Testis (tissue), 3 donors: ENCODE results near the gene RASSF8. TPM values are rescaled to one million over a fixed set of nuclear protein-coding genes. Genes with fewer than 3 reads are reported as not detected.

Source experiments
- DNase-seq: peaks from one replicate; pipeline ENCODE4 v3.0.0-alpha.2; 2019
- H3K27ac ChIP-seq, 2 donors: fragments of 200-600 bp; sonication (generic); one replicate each; pipeline ENCODE4 v1.5.1; 2019
- H3K27me3 ChIP-seq: fragments of 200-600 bp; sonication (generic); one replicate; pipeline ENCODE4 v1.5.1; 2019
- H3K36me3 ChIP-seq: fragments of 200-600 bp; sonication (generic); one replicate; pipeline ENCODE4 v1.5.1; 2017; ENCODE audit warnings: low read depth; ENCODE audit errors: missing control alignments
- H3K4me1 ChIP-seq: fragments of 200-600 bp; sonication (generic); one replicate; pipeline ENCODE4 v1.5.1; 2019
- H3K4me3 ChIP-seq, 2 donors: fragments of 200-600 bp; sonication (generic); one replicate each; pipeline ENCODE4 v1.5.1; 2017 to 2019
- H3K9me3 ChIP-seq: fragments of 200-600 bp; sonication (generic); one replicate; pipeline ENCODE4 v1.5.1; 2017
- POLR2A ChIP-seq: fragments of 450-650 bp; IDR thresholded peaks from one replicate; pipeline ENCODE4 v1.6.1; 2017; ENCODE audit warnings: antibody characterized with exemption, mild to moderate bottlenecking, moderate library complexity
- WGBS, 2 donors: methylation state at CpG; one replicate each; pipeline ENCODE4 v1.1.5; 2018; 5-methylcytosine and 5-hydroxymethylcytosine counted together
- intact Hi-C: fragments of 100-400 bp; cut with DNase I; formaldehyde crosslinking; loops from one replicate; pipeline ENCODE4 v1.15.1; 2023; ENCODE audit warnings: low total_unique reads
- polyA plus RNA-seq: library from polyadenylated mRNA; stranded (reverse); fragments of 350-450 nt; fragmentation: Illumina TruSeq; extraction: RNeasy Lipid Tissue Mini Kit (QIAGEN cat#74804); gene quantifications from one replicate; pipeline ENCODE4 v1.2.3, GENCODE V29; 2014; ENCODE audit warnings: low read depth, low replicate concordance; ENCODE audit not compliant: insufficient read depth
- total RNA-seq, 2 donors: library from RNA; depleted of rRNA; stranded (reverse); fragments of >200 nt; gene quantifications; one replicate each; pipeline ENCODE4 v1.2.3, GENCODE V29; 2016
- TF ChIP-seq, protein P1 (sequence below), 3 experiments: fragments of 450-650 bp in 2 of 3; fragments of 200-600 bp in 1 of 3; sonication (generic) in 1 of 3; IDR thresholded peaks; one replicate each; pipeline ENCODE4 v1.5.1; 2016 to 2019; ENCODE audit warnings: antibody characterized with exemption in 3 of 3, mild to moderate bottlenecking in 2 of 3, moderate library complexity in 1 of 3

Gene RASSF8
- total and polyA plus RNA-seq, 3 donors from 2014 or later, result 71.7 to 93.5 (median 90.0) TPM

- no peak for DNase-seq
- intact Hi-C loops, result no loop called here
- WGBS, 2 donors, result 97 to 99% methylated on average over 2 of the region's 2 CpGs
Measured at GRCh38 chr12:26095186-26095585, 136.7 kb downstream of the RASSF8 start.

GRCh38 chr12:26096036-26096435, 137.6 kb downstream of the RASSF8 start:
- intact Hi-C loops, result no loop called here
- Histone ChIP-seq H3K36me3 (no peaks in the 10 kb centered on the region), H3K27me3 (no peaks in the 10 kb centered on the region), H3K9me3 (no peaks in the 10 kb centered on the region), H3K27ac (no peak overlapping the region), H3K4me1 (no peaks in the 10 kb centered on the region), H3K4me3 (no peak overlapping the region)
- 96 to 100% methylated on average over 2 of the region's 2 CpGs for WGBS, 2 donors
- no peak for DNase-seq
- no peak for TF ChIP-seq POLR2A
- TF ChIP-seq, protein P1, sequence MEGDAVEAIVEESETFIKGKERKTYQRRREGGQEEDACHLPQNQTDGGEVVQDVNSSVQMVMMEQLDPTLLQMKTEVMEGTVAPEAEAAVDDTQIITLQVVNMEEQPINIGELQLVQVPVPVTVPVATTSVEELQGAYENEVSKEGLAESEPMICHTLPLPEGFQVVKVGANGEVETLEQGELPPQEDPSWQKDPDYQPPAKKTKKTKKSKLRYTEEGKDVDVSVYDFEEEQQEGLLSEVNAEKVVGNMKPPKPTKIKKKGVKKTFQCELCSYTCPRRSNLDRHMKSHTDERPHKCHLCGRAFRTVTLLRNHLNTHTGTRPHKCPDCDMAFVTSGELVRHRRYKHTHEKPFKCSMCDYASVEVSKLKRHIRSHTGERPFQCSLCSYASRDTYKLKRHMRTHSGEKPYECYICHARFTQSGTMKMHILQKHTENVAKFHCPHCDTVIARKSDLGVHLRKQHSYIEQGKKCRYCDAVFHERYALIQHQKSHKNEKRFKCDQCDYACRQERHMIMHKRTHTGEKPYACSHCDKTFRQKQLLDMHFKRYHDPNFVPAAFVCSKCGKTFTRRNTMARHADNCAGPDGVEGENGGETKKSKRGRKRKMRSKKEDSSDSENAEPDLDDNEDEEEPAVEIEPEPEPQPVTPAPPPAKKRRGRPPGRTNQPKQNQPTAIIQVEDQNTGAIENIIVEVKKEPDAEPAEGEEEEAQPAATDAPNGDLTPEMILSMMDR (IDR thresholded peaks at IDR 0.05), result no peak

More at GRCh38 chr12:26095186-26095585, 136.7 kb downstream of the RASSF8 start:
- TF ChIP-seq POLR2A, result no peak
- Histone ChIP-seq H3K9me3 (no peaks in the 10 kb centered on the region), H3K36me3 (no peaks in the 10 kb centered on the region), H3K27ac (no peak overlapping the region), H3K27me3 (no peaks in the 10 kb centered on the region), H3K4me1 (no peaks in the 10 kb centered on the region), H3K4me3 (no peak overlapping the region)

DNA sequence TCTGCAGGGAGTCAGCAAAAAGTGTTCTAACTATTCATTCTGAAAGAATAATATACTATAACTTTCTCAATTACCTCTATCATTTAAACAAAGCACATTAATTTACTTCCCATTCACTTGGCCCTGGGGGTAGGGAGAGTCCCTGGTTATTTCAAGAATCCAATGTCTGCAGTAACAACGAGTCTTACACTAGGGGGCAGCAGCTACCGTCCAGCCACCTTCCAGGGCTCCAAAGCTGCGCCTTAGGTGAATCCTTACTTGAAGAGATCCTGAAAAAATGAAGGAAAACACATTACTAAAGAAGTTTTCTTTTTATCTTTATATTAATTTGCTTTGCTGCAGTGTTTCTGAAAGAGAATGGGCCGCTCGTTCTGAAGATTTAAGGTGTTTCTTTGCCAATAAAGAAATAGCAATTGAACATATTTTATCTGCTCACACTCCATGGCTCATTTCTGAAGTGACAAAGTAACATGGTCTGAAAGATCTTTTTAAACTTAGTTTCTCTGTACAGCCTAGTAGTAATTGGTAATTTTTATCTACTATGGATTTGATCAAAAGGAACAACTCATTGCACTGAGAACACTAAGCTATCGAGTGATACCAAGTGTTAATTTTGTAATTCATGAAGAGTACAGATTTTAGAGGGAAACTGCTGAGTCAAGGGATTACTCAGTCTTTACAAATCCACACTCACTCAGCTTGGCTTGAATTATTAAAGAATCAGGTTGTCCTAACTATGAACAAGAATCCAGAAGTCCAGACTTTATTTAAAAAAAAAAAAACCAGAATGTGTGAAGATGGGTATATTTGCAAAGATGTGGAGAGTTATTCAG, 138.8 kb downstream of the RASSF8 start:
- intact Hi-C loops, result no loop called here
- Histone ChIP-seq H3K27me3 (no peaks in the 10 kb centered on the region), H3K4me1 (no peaks in the 10 kb centered on the region), H3K9me3 (no peaks in the 10 kb centered on the region), H3K36me3 (no peaks in the 10 kb centered on the region), H3K27ac (no peak overlapping the region), H3K4me3 (no peak overlapping the region)
- no peak for TF ChIP-seq POLR2A
- TF ChIP-seq, protein P1 (IDR thresholded peaks at IDR 0.05), result peak; percentile 69 to 94 (median 82)
- 14% methylated on average over 6 of the region's 6 CpGs for WGBS, 2 donors
- peak; percentile 77 for DNase-seq

DNA sequence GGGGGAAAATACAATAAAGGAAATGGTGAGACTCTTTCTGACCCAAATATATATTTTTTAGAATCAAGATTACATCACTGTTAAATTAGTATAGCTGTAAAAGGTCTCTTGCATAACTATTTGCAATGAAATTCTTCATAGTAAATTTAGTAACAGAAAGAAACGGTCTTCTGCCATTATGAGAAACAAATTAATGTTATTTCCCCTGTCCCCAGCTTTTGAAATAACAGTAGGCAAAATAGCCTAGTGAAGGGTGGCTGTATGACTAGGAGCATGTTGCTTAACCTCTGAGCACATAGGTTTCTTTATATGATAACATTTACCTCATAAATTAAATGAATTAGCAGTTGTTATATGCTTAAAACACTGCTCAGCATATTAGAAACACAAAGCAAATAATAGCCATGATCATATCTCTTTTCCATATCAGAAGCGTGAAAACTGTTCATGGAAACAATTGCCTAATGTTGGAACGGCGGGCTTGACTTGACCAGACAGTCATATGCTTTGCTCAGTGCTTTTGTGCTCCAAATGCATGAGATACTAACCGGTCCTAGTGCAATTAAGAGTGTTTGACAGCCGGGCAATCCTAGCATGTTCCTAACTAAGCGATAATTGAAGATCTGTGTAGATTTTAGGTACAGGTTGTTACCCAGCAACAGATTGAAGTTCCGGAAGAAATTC, 142.3 kb downstream of the RASSF8 start:
- TF ChIP-seq POLR2A, result no peak
- TF ChIP-seq, protein P1 (IDR thresholded peaks at IDR 0.05), result no peak
- H3K27ac ChIP-seq, result no peak overlapping the region
- intact Hi-C loops, result no loop called here
- no peaks in the 10 kb centered on the region for H3K4me1 ChIP-seq
- no peaks in the 10 kb centered on the region for H3K36me3 ChIP-seq
- H3K4me3 ChIP-seq, result no peak overlapping the region
- DNase-seq, result no peak
- H3K27me3 ChIP-seq, result no peaks in the 10 kb centered on the region
- WGBS, 2 donors, result 91 to 93% methylated on average over 8 of the region's 8 CpGs
- no peaks in the 10 kb centered on the region for H3K9me3 ChIP-seq

DNA sequence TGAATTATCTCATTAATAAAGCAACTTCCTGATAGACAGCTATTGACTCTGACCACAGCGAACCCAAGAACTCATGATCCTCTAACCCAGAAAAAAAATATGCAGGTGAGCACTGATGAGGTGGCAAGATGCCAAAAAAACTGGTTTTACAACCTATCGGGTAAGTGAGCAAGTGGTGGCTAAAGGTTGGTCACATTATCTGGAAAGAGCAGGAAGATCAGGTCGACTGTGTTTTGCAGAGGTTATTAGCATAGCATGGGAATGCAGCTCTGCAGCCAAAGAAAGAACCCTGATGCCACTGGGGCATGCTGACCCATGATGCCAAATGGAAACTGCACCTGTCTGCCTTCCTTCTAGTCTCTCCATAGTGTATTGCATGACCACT, 142.9 kb downstream of the RASSF8 start:
- WGBS, 2 donors, result 66 to 79% methylated on average over 3 of the region's 3 CpGs
- intact Hi-C loops, result no loop called here
- DNase-seq, result no peak
- H3K4me3 ChIP-seq, result no peak overlapping the region
- no peaks in the 10 kb centered on the region for H3K36me3 ChIP-seq
- TF ChIP-seq, protein P1 (IDR thresholded peaks at IDR 0.05), result no peak
- TF ChIP-seq POLR2A, result no peak
- H3K27ac ChIP-seq, result no peak overlapping the region
- H3K4me1 ChIP-seq, result no peaks in the 10 kb centered on the region
- H3K27me3 ChIP-seq, result no peaks in the 10 kb centered on the region
- H3K9me3 ChIP-seq, result no peaks in the 10 kb centered on the region
